A549 (cell line): ENCODE measurements around the gene CD2AP. TPM values are rescaled to one million over a fixed set of nuclear protein-coding genes. Genes with fewer than 3 reads are reported as not detected.

Experiments
- ATAC-seq, 2 experiments: fragments of 200-7000 bp in 1 of 2; fragments of >200 bp in 1 of 2; cut with Nextera tagmentation in 1 of 2; cut with Tn5 transposase in 1 of 2; 3 replicates each; pipeline versions ENCODE4 v1.8.0 to v1.9.1; 2018 to 2020; ENCODE audit warnings: mild to moderate bottlenecking in 1 of 2, moderate library complexity in 1 of 2
- CTCF ChIA-PET: fragments of 300-600 bp; sonication (Branson Sonifier 250); formaldehyde crosslinking; extraction: SDS; loops from one replicate; lab custom pipeline; 2021; ENCODE audit warnings: antibody characterized with exemption, inconsistent platforms; lab: Yijun Ruan, JAX
- POLR2A ChIA-PET: fragments of 350-600 bp; formaldehyde crosslinking; extraction: SDS; loops from one replicate; lab custom pipeline; 2021; ENCODE audit warnings: antibody characterized with exemption, inconsistent platforms; lab: Yijun Ruan, JAX
- DNase-seq, 2 experiments: peaks; one replicate each; pipeline versions ENCODE4 v3.0.0 to v3.0.0-alpha.2; 2011 to 2016; ENCODE audit warnings: low read depth in 1 of 2, low spot score in 1 of 2
- FAIRE-seq: peaks from 2 replicates; lab custom pipeline; 2011; peaks lifted over from hg19 to GRCh38; lab: Jason Lieb, UNC
- H3K27ac ChIP-seq, 2 experiments: fragments of >200 bp; sonication (Bioruptor Twin); formaldehyde crosslinking; 3 replicates each; pipeline ENCODE4 v1.5.1; 2016 to 2017
- H3K4me1 ChIP-seq: fragments of >200 bp; sonication (Bioruptor Twin); formaldehyde crosslinking; 3 replicates; pipeline ENCODE4 v1.6.1; 2016
- H3K4me2 ChIP-seq: fragments of >200 bp; sonication (Bioruptor Twin); formaldehyde crosslinking; 3 replicates; pipeline ENCODE4 v1.6.1; 2016
- H3K4me3 ChIP-seq: fragments of >200 bp; sonication (Bioruptor Twin); formaldehyde crosslinking; 3 replicates; pipeline ENCODE4 v1.5.1; 2016
- H3K9me3 ChIP-seq: fragments of >200 bp; sonication (Bioruptor Twin); formaldehyde crosslinking; 3 replicates; pipeline ENCODE4 v1.6.1; 2016
- BCL3 ChIP-seq: fragments of >200 bp; sonication (Bioruptor Twin); formaldehyde crosslinking; IDR thresholded peaks from 3 replicates; pipeline ENCODE4 v1.6.1; 2016
- BHLHE40 ChIP-seq: IDR thresholded peaks from 2 replicates; pipeline ENCODE4 v1.6.1; 2012; ENCODE audit warnings: low read depth, low read length, inconsistent platforms
- CBX8 ChIP-seq: fragments of 200-600 bp; sonication (generic); IDR thresholded peaks from 2 replicates; pipeline ENCODE4 v1.6.1; 2016
- CHD2 ChIP-seq: fragments of 150-350 bp; IDR thresholded peaks from 2 replicates; pipeline ENCODE4 v1.6.1; 2014; ENCODE audit warnings: low read length; ENCODE audit not compliant: partially characterized antibody
- CHD4 ChIP-seq: fragments of 200-600 bp; sonication (generic); IDR thresholded peaks from 2 replicates; pipeline ENCODE4 v1.6.1; 2016; ENCODE audit warnings: antibody characterized with exemption, mild to moderate bottlenecking, borderline replicate concordance
- ESRRA ChIP-seq: fragments of 150-350 bp; IDR thresholded peaks from 2 replicates; pipeline ENCODE4 v1.6.1; 2014; ENCODE audit warnings: mild to moderate bottlenecking, low read length, borderline replicate concordance
- FOSL2 ChIP-seq, 2 experiments: fragments of 450-650 bp in 1 of 2; fragments of >200 bp in 1 of 2; sonication (Bioruptor Twin) in 1 of 2; formaldehyde crosslinking; IDR thresholded peaks; 2 replicates each; pipeline versions ENCODE4 v1.5.0 to v1.6.1; 2016 to 2020; ENCODE audit warnings: mild to moderate bottlenecking in 1 of 2, moderate library complexity in 1 of 2
- FOXS1 ChIP-seq: fragments of 250-450 bp; sonication (Bioruptor Pico); IDR thresholded peaks from 2 replicates; pipeline ENCODE4 v1.5.0; 2020; ENCODE audit warnings: mild to moderate bottlenecking, moderate library complexity
- HDAC2 ChIP-seq: fragments of 200-600 bp; sonication (generic); IDR thresholded peaks from 2 replicates; pipeline ENCODE4 v1.6.1; 2016
- HOXB13 ChIP-seq: fragments of 250-450 bp; sonication (Bioruptor Pico); IDR thresholded peaks from 2 replicates; pipeline ENCODE4 v1.5.0; 2020; ENCODE audit warnings: low read depth, mild to moderate bottlenecking, moderate library complexity
- NR3C1 ChIP-seq: fragments of >200 bp; sonication (Bioruptor Twin); formaldehyde crosslinking; IDR thresholded peaks from 3 replicates; pipeline ENCODE4 v1.6.1; 2017
- POLR2A ChIP-seq: IDR thresholded peaks from 2 replicates; pipeline ENCODE4 v1.6.1; 2012; ENCODE audit warnings: mild to moderate bottlenecking, low read length
- POLR2AphosphoS2 ChIP-seq: conservative IDR thresholded peaks from 2 replicates; pipeline ENCODE4 v1.6.1; 2012; ENCODE audit warnings: low read length, improper control_type of control experiment, inconsistent platforms
- RNF2 ChIP-seq: fragments of 200-600 bp; sonication (generic); IDR thresholded peaks from 2 replicates; pipeline ENCODE4 v1.6.1; 2016; ENCODE audit warnings: low read depth, mild to moderate bottlenecking, antibody characterized with exemption, moderate library complexity, borderline replicate concordance
- SMC3 ChIP-seq: fragments of >200 bp; sonication (Bioruptor Twin); formaldehyde crosslinking; IDR thresholded peaks from 3 replicates; pipeline ENCODE4 v1.6.1; 2018; ENCODE audit warnings: inconsistent platforms
- SREBF2 ChIP-seq: fragments of 450-650 bp; IDR thresholded peaks from 2 replicates; pipeline ENCODE4 v1.6.1; 2014; ENCODE audit warnings: mild to moderate bottlenecking, moderate library complexity
- ZFP36 ChIP-seq: fragments of 450-650 bp; IDR thresholded peaks from 2 replicates; pipeline ENCODE4 v1.6.1; 2014; ENCODE audit warnings: borderline replicate concordance; ENCODE audit not compliant: partially characterized antibody
- ZSCAN20 ChIP-seq: fragments of 250-450 bp; sonication (Bioruptor Pico); IDR thresholded peaks from 2 replicates; pipeline ENCODE4 v1.8.0; 2022; ENCODE audit warnings: mild to moderate bottlenecking, moderate library complexity
- WGBS: methylation state at CpG from one replicate; pipeline ENCODE4 v1.1.6; 2017; ENCODE audit errors: missing lambda C conversion rate; 5-methylcytosine and 5-hydroxymethylcytosine counted together
- polyA plus RNA-seq, 4 experiments: library from polyadenylated mRNA; depleted of rRNA in 3 of 4; stranded (reverse); fragments of >200 nt; fragmentation: RNase III in 1 of 4; extraction: RNeasy Plus Mini Kit Qiagen cat#74134 plus additional on column Dnase treatment in 1 of 4; gene quantifications; 2 replicates in 3 of 4; 3 replicates in 1 of 4; pipeline ENCODE4 v1.2.3, GENCODE V29; 2011 to 2017
- TF ChIP-seq, protein P1 (sequence below): fragments of 450-650 bp; IDR thresholded peaks from 2 replicates; pipeline ENCODE4 v1.6.1; 2014; ENCODE audit warnings: antibody characterized with exemption
- TF ChIP-seq, protein P2 (sequence below): fragments of >200 bp; sonication (Bioruptor Twin); formaldehyde crosslinking; IDR thresholded peaks from 3 replicates; pipeline ENCODE4 v1.5.1; 2016
- TF ChIP-seq, protein P3 (sequence below): fragments of 250-450 bp; sonication (Bioruptor Pico); IDR thresholded peaks from 2 replicates; pipeline ENCODE4 v1.5.0; 2020; ENCODE audit warnings: low read depth, mild to moderate bottlenecking, moderate library complexity

CD2AP gene
- polyA plus RNA-seq, 2 of the 4 experiments (the other 2 are of a cell fraction): 18.8 to 35.7 TPM

DNA sequence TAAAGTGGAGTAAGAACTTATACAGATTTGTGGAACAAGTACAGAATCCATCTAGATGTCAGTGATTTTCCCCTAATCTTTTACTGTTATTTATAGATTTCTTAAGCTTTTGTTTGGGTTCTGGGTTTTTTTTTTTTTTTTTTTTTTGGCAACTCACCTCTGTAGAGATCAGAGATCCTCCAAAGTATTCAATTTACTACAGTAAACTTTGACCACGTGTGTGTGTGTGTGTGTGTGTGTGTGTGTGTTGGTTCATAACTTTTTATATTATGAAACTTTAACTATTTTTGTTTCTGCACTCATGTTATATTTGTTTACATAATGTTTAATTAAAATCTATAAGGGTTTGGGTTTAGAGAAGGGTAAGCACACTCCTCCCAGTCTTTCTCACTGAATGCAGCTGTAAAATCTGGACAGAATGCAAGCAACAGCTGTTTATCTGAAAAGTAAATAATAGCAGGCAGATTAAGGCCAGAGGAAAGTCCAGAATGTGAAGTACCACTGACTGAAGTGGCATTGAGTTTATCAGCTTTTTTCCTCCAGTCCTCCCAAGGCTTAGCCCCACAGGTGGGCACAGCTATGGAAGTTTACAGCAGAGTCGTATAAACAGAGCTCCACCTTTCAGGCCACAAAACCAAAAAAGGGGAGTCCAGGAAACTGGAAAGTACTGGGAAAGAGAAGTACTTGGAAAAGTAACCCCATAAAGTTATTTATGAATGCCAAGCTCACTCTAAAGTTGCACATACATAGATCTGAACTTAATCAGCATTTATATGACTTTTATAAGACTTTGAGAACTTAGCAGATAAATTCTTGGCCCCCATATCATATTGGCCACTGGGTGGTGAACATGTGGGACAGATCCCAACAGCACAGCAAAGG is 43.0 kb upstream of the CD2AP start:
- CTCF ChIA-PET: no interaction called here
- peaks cover 5% of the 10 kb centered on the region; the same call in 1 of the 3 replicates for H3K9me3 ChIP-seq
- POLR2A ChIA-PET: interaction anchor here (0.7 kb wide), 1 partner anchor 43 kb away, joined by 3 read pairs; the partner anchor contains the start of gene CD2AP
- no peak overlapping the region for H3K27ac ChIP-seq
- no peaks in the 10 kb centered on the region for H3K4me1 ChIP-seq
- DNase-seq (no peak), ATAC-seq (no peak), FAIRE-seq (no peak)
- H3K4me3 ChIP-seq: no peak overlapping the region
- H3K4me2 ChIP-seq: no peak overlapping the region
- 44% methylated on average over 2 of the region's 2 CpGs for WGBS
- TF ChIP-seq ZFP36: no peak
- TF ChIP-seq POLR2AphosphoS2: no peak
- no peak for TF ChIP-seq HDAC2
- TF ChIP-seq ZSCAN20 (CRISPR knock-in tag): no peak
- TF ChIP-seq, protein P1, sequence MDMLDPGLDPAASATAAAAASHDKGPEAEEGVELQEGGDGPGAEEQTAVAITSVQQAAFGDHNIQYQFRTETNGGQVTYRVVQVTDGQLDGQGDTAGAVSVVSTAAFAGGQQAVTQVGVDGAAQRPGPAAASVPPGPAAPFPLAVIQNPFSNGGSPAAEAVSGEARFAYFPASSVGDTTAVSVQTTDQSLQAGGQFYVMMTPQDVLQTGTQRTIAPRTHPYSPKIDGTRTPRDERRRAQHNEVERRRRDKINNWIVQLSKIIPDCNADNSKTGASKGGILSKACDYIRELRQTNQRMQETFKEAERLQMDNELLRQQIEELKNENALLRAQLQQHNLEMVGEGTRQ: no peak
- TF ChIP-seq CHD2: no peak
- no peak for TF ChIP-seq BHLHE40
- no peak for TF ChIP-seq RNF2
- no peak for TF ChIP-seq NR3C1
- TF ChIP-seq FOXS1 (CRISPR knock-in tag): no peak
- no peak for TF ChIP-seq CHD4
- TF ChIP-seq, protein P2, sequence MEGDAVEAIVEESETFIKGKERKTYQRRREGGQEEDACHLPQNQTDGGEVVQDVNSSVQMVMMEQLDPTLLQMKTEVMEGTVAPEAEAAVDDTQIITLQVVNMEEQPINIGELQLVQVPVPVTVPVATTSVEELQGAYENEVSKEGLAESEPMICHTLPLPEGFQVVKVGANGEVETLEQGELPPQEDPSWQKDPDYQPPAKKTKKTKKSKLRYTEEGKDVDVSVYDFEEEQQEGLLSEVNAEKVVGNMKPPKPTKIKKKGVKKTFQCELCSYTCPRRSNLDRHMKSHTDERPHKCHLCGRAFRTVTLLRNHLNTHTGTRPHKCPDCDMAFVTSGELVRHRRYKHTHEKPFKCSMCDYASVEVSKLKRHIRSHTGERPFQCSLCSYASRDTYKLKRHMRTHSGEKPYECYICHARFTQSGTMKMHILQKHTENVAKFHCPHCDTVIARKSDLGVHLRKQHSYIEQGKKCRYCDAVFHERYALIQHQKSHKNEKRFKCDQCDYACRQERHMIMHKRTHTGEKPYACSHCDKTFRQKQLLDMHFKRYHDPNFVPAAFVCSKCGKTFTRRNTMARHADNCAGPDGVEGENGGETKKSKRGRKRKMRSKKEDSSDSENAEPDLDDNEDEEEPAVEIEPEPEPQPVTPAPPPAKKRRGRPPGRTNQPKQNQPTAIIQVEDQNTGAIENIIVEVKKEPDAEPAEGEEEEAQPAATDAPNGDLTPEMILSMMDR: no peak
- TF ChIP-seq CBX8: no peak
- no peak for TF ChIP-seq HOXB13 (CRISPR knock-in tag)
- TF ChIP-seq POLR2A: no peak
- TF ChIP-seq FOSL2 (IDR thresholded peaks at IDR 0.05): no peak
- TF ChIP-seq FOSL2 (CRISPR knock-in tag; IDR thresholded peaks at IDR 0.05): no peak

DNA sequence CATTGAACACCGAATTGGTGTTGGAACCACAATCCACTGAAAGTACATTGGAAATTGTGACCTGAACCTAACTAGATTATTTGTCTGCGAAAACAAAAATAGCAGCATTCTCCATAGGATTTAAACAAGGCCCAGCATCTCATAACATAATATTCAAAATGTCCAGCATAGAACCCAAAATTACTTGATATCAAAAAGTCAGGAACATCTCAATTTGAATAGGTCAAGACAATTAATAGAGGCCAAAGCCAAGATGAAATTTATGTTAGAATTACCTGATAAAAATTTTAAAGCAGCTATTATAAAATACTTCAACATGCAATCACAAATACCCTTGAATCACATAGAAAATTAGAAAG is 42.4 kb upstream of the CD2AP start:
- ChIA-PET POLR2A (no interaction called here), CTCF (no interaction called here)
- no peak for TF ChIP-seq FOSL2 (IDR thresholded peaks at IDR 0.05)
- no peak for TF ChIP-seq FOSL2 (CRISPR knock-in tag; IDR thresholded peaks at IDR 0.05)
- no peak for TF ChIP-seq BCL3
- TF ChIP-seq, protein P1: no peak
- no peak for TF ChIP-seq ESRRA
- TF ChIP-seq, protein P3, sequence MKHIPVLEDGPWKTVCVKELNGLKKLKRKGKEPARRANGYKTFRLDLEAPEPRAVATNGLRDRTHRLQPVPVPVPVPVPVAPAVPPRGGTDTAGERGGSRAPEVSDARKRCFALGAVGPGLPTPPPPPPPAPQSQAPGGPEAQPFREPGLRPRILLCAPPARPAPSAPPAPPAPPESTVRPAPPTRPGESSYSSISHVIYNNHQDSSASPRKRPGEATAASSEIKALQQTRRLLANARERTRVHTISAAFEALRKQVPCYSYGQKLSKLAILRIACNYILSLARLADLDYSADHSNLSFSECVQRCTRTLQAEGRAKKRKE (CRISPR knock-in tag): no peak
- TF ChIP-seq FOXS1 (CRISPR knock-in tag): no peak
- no peak for TF ChIP-seq SREBF2
- no peak for TF ChIP-seq SMC3

More for the DNA sequence above, 42.4 kb upstream of the CD2AP start:
- DNase-seq (no peak), FAIRE-seq (no peak), ATAC-seq (no peak)
- WGBS: 96% methylated on average over 2 of the region's 2 CpGs
- H3K4me2 ChIP-seq: no peak overlapping the region
- H3K4me3 ChIP-seq: no peak overlapping the region
- H3K4me1 ChIP-seq: no peaks in the 10 kb centered on the region
- no peak overlapping the region for H3K27ac ChIP-seq
- peaks cover 5% of the 10 kb centered on the region; the same call in 1 of the 3 replicates for H3K9me3 ChIP-seq
